ENCODE measurements around the gene DYNC2H1. TPM values are rescaled to one million over a fixed set of nuclear protein-coding genes. Genes with fewer than 3 reads are reported as not detected.
A peak's percentile ranks its signal among the peaks of the same experiment; 100 is the strongest.

Gene DYNC2H1
- total RNA-seq, 1 donor from 2014 or later, result 46.4 TPM

DNA sequence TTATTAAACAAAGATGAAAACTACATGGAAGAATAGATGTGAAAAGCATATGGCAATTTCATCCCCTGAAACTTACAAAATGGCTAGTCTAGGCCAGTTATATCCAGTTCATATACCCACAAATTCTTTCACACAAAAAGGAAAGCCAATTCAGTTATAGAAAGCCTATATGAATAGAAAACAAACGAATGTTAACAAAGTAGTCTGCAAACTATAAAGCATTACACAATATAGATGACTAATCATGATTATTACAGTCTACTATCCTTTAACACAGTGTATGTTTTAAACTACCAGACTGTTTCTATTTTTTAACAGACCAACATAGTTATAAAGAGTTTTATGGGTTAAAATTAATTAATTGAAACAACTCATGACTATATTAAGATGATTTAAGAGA, 29.4 kb upstream of the DYNC2H1 start:
- Histone ChIP-seq H3K9ac (ENCODE audit: low read depth in 1 of 3, low read length in 3 of 3) (no peak overlapping the region), H3K4me3 (ENCODE audit: low read length in 3 of 3) (no peak overlapping the region), H3K4me1 (ENCODE audit: control insufficient read depth in 3 of 3, insufficient read depth in 3 of 3, low read length in 3 of 3) (no peaks in the 10 kb centered on the region), H3K36me3 (ENCODE audit: control insufficient read depth in 3 of 3, insufficient read depth in 3 of 3, low read length in 3 of 3) (peaks cover 8 to 32% (median 20%) of the 10 kb centered on the region in 3 donors), H3K27me3 (ENCODE audit: control insufficient read depth in 3 of 3, insufficient read depth in 3 of 3, low read length in 3 of 3) (no peaks in the 10 kb centered on the region), H3K9me3 (ENCODE audit: control insufficient read depth in 3 of 3, low read length in 3 of 3) (no peaks in the 10 kb centered on the region), H3K27ac (ENCODE audit: low read depth, low read length) (no peak overlapping the region)

DNA sequence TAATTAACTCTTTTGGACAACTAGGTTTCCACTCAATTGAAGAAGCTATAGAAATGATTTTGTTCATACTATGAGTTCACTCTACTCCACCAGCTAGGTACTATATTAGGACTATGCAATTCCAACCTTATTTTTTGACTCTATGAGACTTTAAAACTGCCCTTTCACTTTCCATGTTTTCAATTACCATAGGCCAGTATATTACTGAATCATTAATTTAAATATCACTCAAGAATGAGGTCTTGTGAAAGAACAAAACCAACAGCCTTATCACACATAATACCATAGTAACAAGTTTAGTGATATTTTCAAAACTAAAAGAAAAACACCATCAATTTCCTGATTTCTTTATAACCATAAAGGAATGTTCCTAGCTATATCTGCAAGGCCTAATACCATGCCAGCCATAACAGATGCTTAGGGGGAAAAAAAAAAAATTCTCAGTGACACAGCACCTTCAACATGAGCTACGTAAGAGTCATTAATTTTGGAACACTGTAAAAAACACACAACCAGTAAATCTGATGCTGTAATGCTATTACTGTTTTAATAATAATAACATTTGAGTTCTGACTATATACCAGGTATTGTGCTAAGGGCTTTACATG, 23.4 kb upstream of the DYNC2H1 start:
- peaks cover 2 to 8% (median 7%) of the 10 kb centered on the region in 3 donors for H3K4me1 ChIP-seq (ENCODE audit: control insufficient read depth in 3 of 3, insufficient read depth in 3 of 3, low read length in 3 of 3)
- peaks cover 0 to 13% (median 4%) of the 10 kb centered on the region in 3 donors for H3K36me3 ChIP-seq (ENCODE audit: control insufficient read depth in 3 of 3, insufficient read depth in 3 of 3, low read length in 3 of 3)
- no peak overlapping the region for H3K27ac ChIP-seq (ENCODE audit: low read depth, low read length)
- H3K9ac ChIP-seq (ENCODE audit: low read depth in 1 of 3, low read length in 3 of 3), result no peak overlapping the region
- no peaks in the 10 kb centered on the region for H3K27me3 ChIP-seq (ENCODE audit: control insufficient read depth in 3 of 3, insufficient read depth in 3 of 3, low read length in 3 of 3)
- no peak overlapping the region for H3K4me3 ChIP-seq (ENCODE audit: low read length in 3 of 3)
- H3K9me3 ChIP-seq (ENCODE audit: control insufficient read depth in 3 of 3, low read length in 3 of 3), result no peaks in the 10 kb centered on the region

DNA sequence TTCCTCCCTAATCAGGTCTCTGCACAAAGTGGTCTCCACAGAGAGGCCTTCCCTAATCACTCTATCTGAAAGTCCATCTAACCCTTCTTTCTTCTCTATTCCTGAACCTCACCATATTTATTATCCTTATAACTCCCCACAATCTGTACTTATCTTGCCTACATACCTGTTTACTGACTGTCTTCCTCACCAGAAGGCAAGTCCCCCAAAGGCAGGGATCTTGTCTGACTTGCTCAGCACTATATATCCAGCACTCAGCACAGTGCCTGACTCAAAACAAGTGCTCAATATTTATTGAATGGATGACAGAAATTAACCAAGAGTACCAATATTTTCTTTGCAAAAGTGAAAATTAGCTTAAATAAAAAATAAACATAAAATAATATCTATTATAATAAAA, 22.8 kb upstream of the DYNC2H1 start:
- H3K36me3 ChIP-seq (ENCODE audit: control insufficient read depth in 3 of 3, insufficient read depth in 3 of 3, low read length in 3 of 3), result peaks cover 0 to 13% (median 4%) of the 10 kb centered on the region in 3 donors
- H3K9ac ChIP-seq (ENCODE audit: low read depth in 1 of 3, low read length in 3 of 3), result no peak overlapping the region
- no peak overlapping the region for H3K27ac ChIP-seq (ENCODE audit: low read depth, low read length)
- H3K9me3 ChIP-seq (ENCODE audit: control insufficient read depth in 3 of 3, low read length in 3 of 3), result no peaks in the 10 kb centered on the region
- peaks cover 5 to 11% (median 10%) of the 10 kb centered on the region in 3 donors for H3K4me1 ChIP-seq (ENCODE audit: control insufficient read depth in 3 of 3, insufficient read depth in 3 of 3, low read length in 3 of 3)
- no peaks in the 10 kb centered on the region for H3K27me3 ChIP-seq (ENCODE audit: control insufficient read depth in 3 of 3, insufficient read depth in 3 of 3, low read length in 3 of 3)
- no peak overlapping the region for H3K4me3 ChIP-seq (ENCODE audit: low read length in 3 of 3)

DNA sequence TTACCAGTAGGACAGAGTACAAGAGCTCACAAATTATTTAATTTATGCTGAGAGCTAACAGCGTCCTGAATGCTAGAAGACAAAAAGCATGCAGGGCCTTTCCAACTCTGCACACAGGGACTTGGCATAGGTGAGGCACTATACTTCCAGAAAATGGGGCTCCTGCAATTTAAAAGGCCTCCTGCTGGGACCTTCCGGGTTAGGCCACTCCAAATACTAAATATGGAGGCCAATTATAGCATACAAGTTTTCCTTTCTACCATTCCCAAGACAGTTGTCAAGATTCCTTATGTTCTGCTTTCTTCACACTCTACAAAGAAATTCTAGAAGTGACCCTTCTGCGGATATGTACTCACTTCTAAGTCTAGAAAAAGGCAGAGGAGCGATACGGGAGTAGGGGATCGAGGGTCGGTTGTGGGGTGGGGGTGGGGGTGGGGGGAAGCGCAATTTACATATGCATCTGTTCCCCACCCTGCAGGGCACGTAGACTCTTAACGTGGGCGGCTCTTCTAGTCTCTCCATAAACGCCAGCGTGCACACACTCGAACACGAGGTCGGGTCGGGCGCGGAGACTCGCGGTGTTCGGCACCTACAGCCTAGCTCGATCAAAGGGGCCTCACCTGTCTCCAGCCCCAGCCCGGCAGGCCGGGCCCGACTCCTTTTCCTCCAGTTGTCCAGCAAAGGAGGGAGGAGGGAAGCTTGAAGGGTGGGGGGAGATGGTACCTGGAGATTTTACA, 18.0 kb upstream of the DYNC2H1 start:
- Histone ChIP-seq H3K36me3 (ENCODE audit: control insufficient read depth in 3 of 3, insufficient read depth in 3 of 3, low read length in 3 of 3) (peaks cover 0 to 4% (median 3%) of the 10 kb centered on the region in 3 donors), H3K4me3 (ENCODE audit: low read length in 3 of 3) (peak overlapping the region; percentile 80 to 92 (median 83)), H3K9me3 (ENCODE audit: control insufficient read depth in 3 of 3, low read length in 3 of 3) (no peaks in the 10 kb centered on the region), H3K27ac (ENCODE audit: low read depth, low read length) (peak overlapping the region; percentile 80), H3K9ac (ENCODE audit: low read depth in 1 of 3, low read length in 3 of 3) (peak overlapping the region; percentile 87 to 93 (median 90)), H3K4me1 (ENCODE audit: control insufficient read depth in 3 of 3, insufficient read depth in 3 of 3, low read length in 3 of 3) (peaks cover 5 to 16% (median 11%) of the 10 kb centered on the region in 3 donors), H3K27me3 (ENCODE audit: control insufficient read depth in 3 of 3, insufficient read depth in 3 of 3, low read length in 3 of 3) (peaks cover 0 to 11% (median 6%) of the 10 kb centered on the region in 3 donors)

DNA sequence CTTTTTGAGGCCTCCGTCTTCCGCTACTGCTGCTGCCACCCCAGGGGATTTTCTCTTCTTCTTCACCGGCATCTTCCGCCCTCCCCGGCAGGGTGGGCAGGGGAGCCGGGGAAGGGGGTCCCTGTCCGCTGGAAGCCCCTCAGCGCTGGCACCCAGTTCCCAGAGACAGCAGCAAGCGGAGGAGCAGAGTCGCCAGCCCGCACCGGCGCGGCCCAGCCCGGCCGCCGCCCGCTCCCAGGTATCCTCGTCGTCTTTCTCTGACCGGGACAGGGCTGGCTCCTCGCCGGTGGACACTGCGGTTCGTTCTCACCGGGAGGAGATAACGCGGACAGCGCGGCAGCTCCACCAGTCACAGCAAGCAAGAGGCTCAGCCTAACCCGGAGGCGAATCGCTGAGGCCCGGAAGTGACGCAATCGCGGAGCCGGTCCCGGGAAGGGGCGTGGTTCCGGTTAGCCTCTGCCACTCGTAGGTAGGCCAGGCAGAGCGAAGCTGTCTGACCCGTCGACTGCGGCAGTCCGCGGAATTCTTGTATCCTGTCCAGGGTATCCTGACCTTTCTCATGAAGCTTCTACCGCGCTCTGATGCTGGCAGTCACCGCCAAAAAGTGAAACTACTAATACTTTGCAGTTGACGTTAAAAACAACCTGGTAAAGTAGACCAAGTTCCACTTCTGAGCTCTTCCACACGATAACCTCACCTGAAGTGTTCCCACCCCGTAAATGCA, 17.3 kb upstream of the DYNC2H1 start, which contains the start of gene DCUN1D5:
Gene DCUN1D5 (minus strand): TSS at position 360 of the 724 bp plus-strand sequence. CDS start 288 bp downstream, at position 72.
- peaks cover 5 to 16% (median 11%) of the 10 kb centered on the region in 3 donors for H3K4me1 ChIP-seq (ENCODE audit: control insufficient read depth in 3 of 3, insufficient read depth in 3 of 3, low read length in 3 of 3)
- peak within 1 kb of the TSS; percentile 87 to 93 (median 90) for H3K9ac ChIP-seq (ENCODE audit: low read depth in 1 of 3, low read length in 3 of 3)
- H3K4me3 ChIP-seq (ENCODE audit: low read length in 3 of 3), result peak within 1 kb of the TSS; percentile 80 to 92 (median 83)
- H3K9me3 ChIP-seq (ENCODE audit: control insufficient read depth in 3 of 3, low read length in 3 of 3), result no peaks in the 10 kb centered on the region
- peaks cover 0 to 4% (median 3%) of the 10 kb centered on the region in 3 donors for H3K36me3 ChIP-seq (ENCODE audit: control insufficient read depth in 3 of 3, insufficient read depth in 3 of 3, low read length in 3 of 3)
- H3K27ac ChIP-seq (ENCODE audit: low read depth, low read length), result peak within 1 kb of the TSS; percentile 80
- peaks cover 0 to 11% (median 6%) of the 10 kb centered on the region in 3 donors for H3K27me3 ChIP-seq (ENCODE audit: control insufficient read depth in 3 of 3, insufficient read depth in 3 of 3, low read length in 3 of 3)

DNA sequence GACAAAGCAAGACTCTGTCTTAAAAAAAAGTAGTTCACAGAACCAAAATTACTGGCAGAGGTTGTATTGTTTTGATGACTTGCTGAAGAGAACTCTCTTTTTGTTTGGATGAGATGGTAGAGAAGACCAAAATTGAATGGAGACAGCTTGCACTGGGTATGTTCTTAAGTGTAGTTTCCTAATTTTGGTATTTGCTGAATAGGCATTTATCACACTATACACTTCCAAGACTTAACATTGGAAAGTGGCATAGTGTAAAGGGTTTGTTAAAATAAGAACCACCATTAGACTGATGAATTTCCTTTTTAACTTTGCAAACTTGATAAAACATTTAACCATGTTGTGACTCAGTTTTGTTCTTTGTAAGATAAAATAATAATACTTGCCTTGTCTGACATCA, 11.9 kb upstream of the DYNC2H1 start:
- Histone ChIP-seq H3K4me3 (ENCODE audit: low read length in 3 of 3) (no peak overlapping the region), H3K9ac (ENCODE audit: low read depth in 1 of 3, low read length in 3 of 3) (no peak overlapping the region), H3K9me3 (ENCODE audit: control insufficient read depth in 3 of 3, low read length in 3 of 3) (no peaks in the 10 kb centered on the region), H3K27ac (ENCODE audit: low read depth, low read length) (no peak overlapping the region), H3K4me1 (ENCODE audit: control insufficient read depth in 3 of 3, insufficient read depth in 3 of 3, low read length in 3 of 3) (peaks cover 0 to 4% (median 0%) of the 10 kb centered on the region in 3 donors), H3K36me3 (ENCODE audit: control insufficient read depth in 3 of 3, insufficient read depth in 3 of 3, low read length in 3 of 3) (no peaks in the 10 kb centered on the region), H3K27me3 (ENCODE audit: control insufficient read depth in 3 of 3, insufficient read depth in 3 of 3, low read length in 3 of 3) (peaks cover 4 to 11% (median 6%) of the 10 kb centered on the region in 3 donors)

DNA sequence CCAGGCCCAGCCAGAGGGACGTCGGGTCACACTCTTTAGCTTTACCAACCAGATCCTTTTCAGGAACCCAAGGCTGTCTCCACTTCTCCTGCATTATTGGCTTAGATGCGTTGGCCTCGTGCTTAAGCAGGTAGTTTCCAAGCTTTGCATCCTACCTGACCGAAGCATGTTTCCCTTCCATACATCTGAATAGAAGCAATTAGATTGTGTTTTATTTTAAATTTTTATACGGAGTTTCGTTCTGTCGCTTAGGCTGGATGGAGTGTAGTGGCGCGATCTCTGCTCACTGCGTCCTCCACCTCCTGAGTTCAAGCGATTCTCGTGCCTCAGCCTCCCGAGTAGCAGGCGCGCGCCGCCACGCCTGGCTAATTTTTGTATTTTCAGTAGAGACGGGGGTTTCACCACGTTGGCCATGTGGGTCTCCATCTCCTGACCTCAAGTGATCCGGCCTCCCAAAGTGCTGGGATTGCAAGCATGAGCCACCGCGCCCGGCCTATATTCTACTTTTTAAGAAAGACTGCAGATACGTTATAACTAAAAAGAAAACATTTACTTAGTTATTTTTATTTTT, 677 bp downstream of the DYNC2H1 start:
- H3K27ac ChIP-seq (ENCODE audit: low read depth, low read length), result peak overlapping the region; percentile 59
- peaks cover 6 to 8% (median 8%) of the 10 kb centered on the region in 3 donors for H3K4me1 ChIP-seq (ENCODE audit: control insufficient read depth in 3 of 3, insufficient read depth in 3 of 3, low read length in 3 of 3)
- peak overlapping the region; percentile 88 to 97 (median 88) for H3K4me3 ChIP-seq (ENCODE audit: low read length in 3 of 3)
- H3K36me3 ChIP-seq (ENCODE audit: control insufficient read depth in 3 of 3, insufficient read depth in 3 of 3, low read length in 3 of 3), result peaks cover 0 to 3% (median 0%) of the 10 kb centered on the region in 3 donors
- H3K9me3 ChIP-seq (ENCODE audit: control insufficient read depth in 3 of 3, low read length in 3 of 3), result no peaks in the 10 kb centered on the region
- H3K9ac ChIP-seq (ENCODE audit: low read depth in 1 of 3, low read length in 3 of 3), result peak overlapping the region; percentile 64 to 79 (median 79)
- H3K27me3 ChIP-seq (ENCODE audit: control insufficient read depth in 3 of 3, insufficient read depth in 3 of 3, low read length in 3 of 3), result peaks cover 0 to 2% (median 0%) of the 10 kb centered on the region in 3 donors

- Histone ChIP-seq H3K27me3 (ENCODE audit: control insufficient read depth in 3 of 3, insufficient read depth in 3 of 3, low read length in 3 of 3) (no peaks in the 10 kb centered on the region), H3K9ac (ENCODE audit: low read depth in 1 of 3, low read length in 3 of 3) (no peak overlapping the region), H3K4me3 (ENCODE audit: low read length in 3 of 3) (no peak overlapping the region), H3K4me1 (ENCODE audit: control insufficient read depth in 3 of 3, insufficient read depth in 3 of 3, low read length in 3 of 3) (peaks cover 6 to 8% (median 8%) of the 10 kb centered on the region in 3 donors), H3K36me3 (ENCODE audit: control insufficient read depth in 3 of 3, insufficient read depth in 3 of 3, low read length in 3 of 3) (peaks cover 0 to 3% (median 0%) of the 10 kb centered on the region in 3 donors), H3K9me3 (ENCODE audit: control insufficient read depth in 3 of 3, low read length in 3 of 3) (no peaks in the 10 kb centered on the region), H3K27ac (ENCODE audit: low read depth, low read length) (no peak overlapping the region)
Measured at GRCh38 chr11:103110391-103110790, 1.2 kb downstream of the DYNC2H1 start.

DNA sequence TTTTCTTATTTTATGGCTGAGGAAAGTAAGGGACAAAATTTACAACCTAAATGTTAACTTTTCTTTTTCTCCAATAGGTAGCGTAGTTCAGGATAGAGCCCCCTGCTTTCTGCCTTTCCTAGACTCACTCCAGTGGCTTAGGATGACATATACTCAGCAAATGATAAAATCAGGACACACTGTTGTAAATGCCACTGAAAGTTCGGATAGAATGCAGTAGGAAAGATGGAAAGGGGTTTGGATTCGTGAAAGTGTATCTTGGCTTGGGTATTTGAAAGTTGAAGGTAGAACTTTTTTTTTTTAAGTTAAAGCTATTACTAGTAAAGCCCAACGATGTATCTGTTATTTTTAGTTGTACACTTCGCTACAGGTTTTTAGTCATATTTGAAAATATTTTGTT, 2.2 kb downstream of the DYNC2H1 start:
- Histone ChIP-seq H3K4me1 (ENCODE audit: control insufficient read depth in 3 of 3, insufficient read depth in 3 of 3, low read length in 3 of 3) (peaks cover 6 to 8% (median 8%) of the 10 kb centered on the region in 3 donors), H3K9me3 (ENCODE audit: control insufficient read depth in 3 of 3, low read length in 3 of 3) (no peaks in the 10 kb centered on the region), H3K36me3 (ENCODE audit: control insufficient read depth in 3 of 3, insufficient read depth in 3 of 3, low read length in 3 of 3) (peaks cover 0 to 3% (median 0%) of the 10 kb centered on the region in 3 donors), H3K27me3 (ENCODE audit: control insufficient read depth in 3 of 3, insufficient read depth in 3 of 3, low read length in 3 of 3) (no peaks in the 10 kb centered on the region), H3K9ac (ENCODE audit: low read depth in 1 of 3, low read length in 3 of 3) (no peak overlapping the region), H3K27ac (ENCODE audit: low read depth, low read length) (no peak overlapping the region), H3K4me3 (ENCODE audit: low read length in 3 of 3) (no peak overlapping the region)

Measured in skeletal muscle tissue (tissue), 4 donors.